ENCODE measurements around the gene SCPEP1. TPM values are rescaled to one million over a fixed set of nuclear protein-coding genes. Genes with fewer than 3 reads are reported as not detected.

Gene SCPEP1, protein sequence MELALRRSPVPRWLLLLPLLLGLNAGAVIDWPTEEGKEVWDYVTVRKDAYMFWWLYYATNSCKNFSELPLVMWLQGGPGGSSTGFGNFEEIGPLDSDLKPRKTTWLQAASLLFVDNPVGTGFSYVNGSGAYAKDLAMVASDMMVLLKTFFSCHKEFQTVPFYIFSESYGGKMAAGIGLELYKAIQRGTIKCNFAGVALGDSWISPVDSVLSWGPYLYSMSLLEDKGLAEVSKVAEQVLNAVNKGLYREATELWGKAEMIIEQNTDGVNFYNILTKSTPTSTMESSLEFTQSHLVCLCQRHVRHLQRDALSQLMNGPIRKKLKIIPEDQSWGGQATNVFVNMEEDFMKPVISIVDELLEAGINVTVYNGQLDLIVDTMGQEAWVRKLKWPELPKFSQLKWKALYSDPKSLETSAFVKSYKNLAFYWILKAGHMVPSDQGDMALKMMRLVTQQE
- total RNA-seq (2022) = 40.5 and 44.3 TPM in 2 replicates
- percentile 52 among the genes with signal in this experiment for Bru-seq, nascent RNA
- percentile 55 among the genes with signal in this experiment for BruChase-seq, experiment 1, labeled RNA remaining after a 2-hour chase
- percentile 61 among the genes with signal in this experiment for BruChase-seq, experiment 2, labeled RNA remaining after a 6-hour chase
- long read RNA-seq, transcript SCPEP1-201 (13 exons, 1,942 nt) = major isoform, 76 of 87 reads
- long read RNA-seq, partial matches to known transcripts = 3 of 87 reads
- long read RNA-seq, other reads (novel, unspliced or antisense) = 8 of 87 reads

DNA sequence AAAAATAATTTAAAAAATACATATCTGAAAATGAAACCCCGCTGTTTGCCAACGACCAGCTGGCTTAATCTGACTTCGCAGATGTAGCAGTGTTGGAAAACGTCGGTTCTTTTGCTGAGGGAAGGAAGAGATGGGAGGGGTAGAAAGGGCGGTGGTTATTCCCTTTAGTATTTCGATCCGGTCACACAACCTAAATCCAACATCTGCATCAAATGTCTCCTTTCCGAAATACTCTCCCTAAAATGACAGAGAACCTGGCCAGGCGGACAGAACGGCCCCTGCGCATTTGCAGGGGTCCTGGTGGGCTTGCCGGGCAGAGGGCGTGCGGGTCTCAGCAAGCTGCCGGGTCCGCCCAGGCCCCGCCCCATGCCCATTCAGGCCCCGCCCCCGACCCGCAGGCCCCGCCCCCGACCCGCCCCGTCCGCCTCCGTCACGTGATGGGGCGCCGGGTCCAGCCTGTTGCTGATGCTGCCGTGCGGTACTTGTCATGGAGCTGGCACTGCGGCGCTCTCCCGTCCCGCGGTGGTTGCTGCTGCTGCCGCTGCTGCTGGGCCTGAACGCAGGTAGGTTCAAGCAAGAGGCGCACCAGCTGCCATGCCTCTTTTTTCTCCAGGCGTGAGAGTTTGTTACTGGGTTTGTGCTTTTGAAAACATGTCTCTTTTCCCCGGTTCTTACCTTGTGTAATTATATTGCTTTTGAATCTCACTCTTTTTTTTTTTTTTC, at the start of gene SCPEP1:
TSS of gene SCPEP1 (plus strand) at position 459 of the 723 bp plus-strand sequence. CDS start at position 488, 29 bp downstream.
- no TSS peak for BruUV-seq (replicated peaks)
- CTCF ChIA-PET = interaction anchor here (0.6 to 0.7 kb wide), 5 partner anchors 12 to 778 kb away, joined by 3 to 6 read pairs (median 3); no protein-coding TSS in a partner anchor
- H3K4me3 ChIP-seq (ENCODE audit: low read depth, low read length) = peak within 1 kb of the TSS; percentile 73
- H3K4me3 Mint-ChIP-seq (ENCODE audit: unreplicated experiment) = peak within 1 kb of the TSS; percentile 88
- no peaks in the 10 kb centered on the region for H3K27me3 Mint-ChIP-seq (ENCODE audit: insufficient read depth, unreplicated experiment)
- POLR2A ChIA-PET = interaction anchor here (0.7 to 1.7 kb wide), 3 partner anchors 12 to 107 kb away, joined by 3 to 7 read pairs (median 4); partner anchors contain the start of genes AKAP1 and TRIM25
- intact Hi-C loops (cut with micrococcal nuclease; ENCODE audit: unreplicated experiment) = no loop called here
- no peaks in the 10 kb centered on the region for H3K36me3 ChIP-seq (ENCODE audit: control insufficient read depth, insufficient read depth, low read length)
- no peaks in the 10 kb centered on the region for H3K9me3 Mint-ChIP-seq (ENCODE audit: unreplicated experiment)
- no peaks in the 10 kb centered on the region for H3K27me3 ChIP-seq (replicated peaks; ENCODE audit: control insufficient read depth, insufficient read depth, low read length)
- peak; percentile 87 to 90 for DNase-seq
- H3K27ac Mint-ChIP-seq (ENCODE audit: unreplicated experiment) = peak within 1 kb of the TSS; percentile 58
- peaks cover 9% of the 10 kb centered on the region for H3K4me1 ChIP-seq
- H3K9me3 ChIP-seq = no peaks in the 10 kb centered on the region
- no peak for TF ChIP-seq CTCF (IDR thresholded peaks at IDR 0.05; ENCODE audit: insufficient read depth in 1 of 2, low read depth in 1 of 2, low read length in 1 of 2, severe bottlenecking in 1 of 2, unreplicated experiment in 1 of 2)
- H3K4me1 Mint-ChIP-seq (ENCODE audit: low read depth, unreplicated experiment) = peaks cover 19% of the 10 kb centered on the region
- peaks cover 6% of the 10 kb centered on the region for H3K36me3 Mint-ChIP-seq (ENCODE audit: insufficient read depth, unreplicated experiment)

- BruUV-seq (replicated peaks) = no TSS peak
- ChIA-PET CTCF (interaction anchor here (0.6 kb wide), 1 partner anchor 889 kb away, joined by 3 read pairs; no protein-coding TSS in a partner anchor), POLR2A (no interaction called here)
- H3K27ac Mint-ChIP-seq (ENCODE audit: unreplicated experiment) = no peak overlapping the region
- H3K9me3 Mint-ChIP-seq (ENCODE audit: unreplicated experiment) = peaks cover 7% of the 10 kb centered on the region
- no peak for TF ChIP-seq CTCF (IDR thresholded peaks at IDR 0.05; ENCODE audit: insufficient read depth in 1 of 2, low read depth in 1 of 2, low read length in 1 of 2, severe bottlenecking in 1 of 2, unreplicated experiment in 1 of 2)
- Histone ChIP-seq H3K27me3 (replicated peaks; ENCODE audit: control insufficient read depth, insufficient read depth, low read length) (no peaks in the 10 kb centered on the region), H3K4me3 (ENCODE audit: low read depth, low read length) (no peak overlapping the region), H3K9me3 (peaks cover 30% of the 10 kb centered on the region), H3K4me1 (peaks cover 15% of the 10 kb centered on the region; the same call in 1 of the 2 replicates), H3K36me3 (ENCODE audit: control insufficient read depth, insufficient read depth, low read length) (no peaks in the 10 kb centered on the region)
- DNase-seq = no peak
- H3K4me1 Mint-ChIP-seq (ENCODE audit: low read depth, unreplicated experiment) = peaks cover 7% of the 10 kb centered on the region
- intact Hi-C loops (cut with micrococcal nuclease; ENCODE audit: unreplicated experiment) = no loop called here
- H3K36me3 Mint-ChIP-seq (ENCODE audit: insufficient read depth, unreplicated experiment) = peaks cover 6% of the 10 kb centered on the region
- H3K27me3 Mint-ChIP-seq (ENCODE audit: insufficient read depth, unreplicated experiment) = no peaks in the 10 kb centered on the region
- H3K4me3 Mint-ChIP-seq (ENCODE audit: unreplicated experiment) = no peak overlapping the region
Observed at GRCh38 chr17:56928586-56928985, 49.3 kb upstream of the SCPEP1 start.
